Measurements from ENCODE around the gene GNAL.
"Not testable (repeated sequence)": the region's sequence is repeated elsewhere in the genome, so short reads cannot be mapped to it uniquely, and the experiment has no call there.

Gene GNAL

DNA sequence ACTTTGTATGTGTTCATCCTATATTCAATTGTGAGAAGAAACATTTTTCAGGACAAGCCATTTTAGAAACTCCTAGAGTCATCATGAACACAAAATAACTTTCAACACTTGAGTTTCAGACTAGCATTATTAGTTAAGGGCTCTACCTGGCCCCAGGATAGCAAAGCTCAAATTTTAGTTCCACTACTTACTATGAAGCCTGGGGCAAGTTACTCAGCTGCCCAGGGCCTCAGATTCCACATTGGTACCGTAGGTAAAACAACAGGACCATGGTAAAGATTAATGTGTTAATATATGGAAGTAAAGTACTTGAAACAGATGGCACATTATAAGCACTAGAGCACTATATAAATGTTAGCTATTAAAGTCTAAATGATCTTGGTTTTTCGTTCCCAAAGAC is 199.7 kb downstream of the GNAL start:
- no peak overlapping the region for H3K27ac ChIP-seq
- DNase-seq (ENCODE audit: low read depth, low spot score), result no peak

DNA sequence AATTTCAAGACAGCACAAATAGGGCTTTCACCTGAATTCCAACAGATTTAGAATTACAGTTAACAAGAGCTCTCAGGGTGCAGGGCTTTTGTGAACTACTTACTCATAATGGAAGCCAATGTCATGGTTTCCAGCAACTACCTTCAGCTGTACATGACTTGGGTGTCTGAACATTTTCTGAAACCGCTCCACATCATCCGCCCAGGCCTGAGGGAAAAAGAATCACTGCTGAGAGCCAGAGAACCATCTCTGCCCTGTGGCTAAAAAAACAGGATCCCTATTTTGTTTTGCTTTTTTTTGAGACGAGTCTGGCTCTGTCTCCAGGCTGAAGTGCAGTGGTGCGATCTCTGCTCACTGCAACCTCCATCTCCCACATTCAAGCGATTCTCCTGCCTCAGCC is 200.2 kb downstream of the GNAL start:
- DNase-seq (ENCODE audit: low read depth, low spot score), result no peak

DNA sequence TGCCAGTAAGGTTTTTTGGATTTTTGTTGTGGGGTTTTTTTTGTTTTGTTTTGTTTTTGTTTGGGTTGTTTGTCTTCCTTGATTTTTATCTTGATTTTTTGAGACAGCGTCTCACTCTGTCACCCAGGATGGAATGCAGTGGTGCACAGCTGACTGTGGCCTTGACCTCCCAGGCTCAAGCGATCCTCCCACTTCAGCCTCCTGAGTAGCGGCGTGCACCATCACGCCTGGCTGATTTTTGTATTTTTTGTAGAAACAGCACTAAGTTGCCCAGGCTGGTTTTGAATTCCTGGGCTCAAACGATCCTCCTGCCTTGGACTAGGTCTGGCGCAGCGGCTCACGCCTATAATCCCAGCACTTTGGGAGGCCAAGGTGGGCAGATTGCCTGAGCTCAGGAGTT is 202.7 kb downstream of the GNAL start:
- DNase-seq (ENCODE audit: low read depth, low spot score), result no peak

More for the DNA sequence above, 200.2 kb downstream of the GNAL start:
- no peak overlapping the region for H3K27ac ChIP-seq

DNA sequence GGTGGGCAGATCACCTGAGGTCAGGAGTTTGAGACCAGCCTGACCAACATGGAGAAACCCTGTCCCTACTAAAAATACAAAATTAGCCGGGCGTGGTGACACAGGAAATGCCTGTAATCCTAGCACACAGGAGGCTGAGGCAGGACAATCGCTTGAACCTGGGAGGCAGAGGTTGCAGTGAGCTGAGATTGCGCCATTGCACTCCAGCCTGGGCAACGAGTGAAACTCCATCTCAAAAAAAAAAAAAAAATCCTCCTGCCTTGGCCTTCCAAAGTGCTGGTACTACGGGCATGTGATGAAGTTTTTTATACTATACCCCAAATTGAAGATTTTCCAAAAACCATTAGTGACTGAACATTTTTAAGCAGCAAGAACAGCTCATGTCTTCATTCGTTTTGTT is 203.4 kb downstream of the GNAL start:
- not testable (repeated sequence) for H3K27ac ChIP-seq; DNase-seq (ENCODE audit: low read depth, low spot score)

More for the DNA sequence above, 202.7 kb downstream of the GNAL start:
- H3K27ac ChIP-seq, result no peak overlapping the region

DNA sequence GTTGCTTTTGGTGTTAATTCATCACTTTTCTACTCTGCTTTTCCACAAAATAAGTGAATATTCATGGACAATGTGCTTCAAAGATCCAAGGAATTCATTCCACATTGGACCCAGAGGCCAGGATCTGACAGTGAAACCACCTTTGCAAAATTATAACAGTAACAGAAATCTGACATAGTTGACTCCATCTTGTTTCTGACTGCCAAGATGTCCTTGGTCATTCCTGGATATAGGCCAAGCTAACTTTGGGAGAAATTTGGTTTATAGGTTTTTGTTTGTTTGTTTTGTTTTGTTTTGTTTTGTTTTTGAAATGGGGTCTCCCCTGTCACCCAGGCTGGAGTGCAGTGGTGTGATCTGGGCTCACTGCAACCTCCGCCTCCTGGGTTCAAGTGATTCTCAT is 208.7 kb downstream of the GNAL start:
- DNase-seq (ENCODE audit: low read depth, low spot score), result no peak
- no peak overlapping the region for H3K27ac ChIP-seq

DNA sequence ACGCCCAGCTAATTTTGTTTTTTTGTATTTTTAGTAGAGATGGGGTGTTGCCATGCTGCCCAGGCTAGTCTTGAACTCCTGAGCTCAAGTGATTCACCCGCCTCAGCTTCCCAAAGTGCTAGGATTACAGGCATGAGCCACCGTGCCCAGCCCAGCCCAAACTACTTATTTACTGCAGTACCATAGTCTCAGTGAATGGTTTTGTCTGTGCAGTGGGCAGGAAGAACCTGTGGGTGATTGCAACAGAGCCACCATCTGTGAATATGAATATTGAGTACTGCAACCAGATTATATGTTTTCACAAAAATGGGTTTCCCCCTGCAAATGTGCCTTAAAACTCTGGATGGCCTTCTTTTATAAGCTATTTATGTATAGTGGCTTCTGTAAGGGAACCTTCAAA is 210.0 kb downstream of the GNAL start:
- no peak overlapping the region for H3K27ac ChIP-seq
- DNase-seq (ENCODE audit: low read depth, low spot score), result no peak

DNA sequence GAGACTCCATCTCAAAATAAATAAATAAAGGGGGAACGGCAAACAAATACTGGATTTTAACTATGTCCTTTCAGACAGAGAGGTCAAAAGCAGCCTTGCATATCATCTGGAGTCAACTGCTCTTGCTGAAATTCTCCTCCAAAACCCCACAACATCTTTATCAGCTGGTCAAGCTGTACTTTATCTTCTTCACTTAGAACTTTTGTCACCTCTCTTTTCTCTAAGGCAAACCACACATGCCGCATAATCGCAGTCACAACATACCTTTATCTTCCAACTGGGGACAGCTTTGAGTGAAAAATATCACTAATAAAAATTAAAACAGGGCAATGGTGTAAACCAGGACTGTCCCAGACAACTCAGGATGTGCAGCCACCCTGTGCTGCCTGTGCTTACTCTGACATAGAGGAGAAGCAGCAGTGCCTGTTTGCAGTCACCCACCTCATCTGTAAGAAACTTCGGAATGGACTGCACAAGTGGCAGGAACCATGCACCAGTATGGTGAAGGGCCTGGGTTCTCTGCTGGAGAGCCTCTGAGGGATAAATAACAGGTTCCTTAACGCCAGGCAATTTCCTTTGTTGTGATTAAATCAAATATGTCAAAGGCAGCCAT is 212.9 kb downstream of the GNAL start:
- no peak overlapping the region for H3K27ac ChIP-seq
- DNase-seq (ENCODE audit: low read depth, low spot score), result no peak

DNA sequence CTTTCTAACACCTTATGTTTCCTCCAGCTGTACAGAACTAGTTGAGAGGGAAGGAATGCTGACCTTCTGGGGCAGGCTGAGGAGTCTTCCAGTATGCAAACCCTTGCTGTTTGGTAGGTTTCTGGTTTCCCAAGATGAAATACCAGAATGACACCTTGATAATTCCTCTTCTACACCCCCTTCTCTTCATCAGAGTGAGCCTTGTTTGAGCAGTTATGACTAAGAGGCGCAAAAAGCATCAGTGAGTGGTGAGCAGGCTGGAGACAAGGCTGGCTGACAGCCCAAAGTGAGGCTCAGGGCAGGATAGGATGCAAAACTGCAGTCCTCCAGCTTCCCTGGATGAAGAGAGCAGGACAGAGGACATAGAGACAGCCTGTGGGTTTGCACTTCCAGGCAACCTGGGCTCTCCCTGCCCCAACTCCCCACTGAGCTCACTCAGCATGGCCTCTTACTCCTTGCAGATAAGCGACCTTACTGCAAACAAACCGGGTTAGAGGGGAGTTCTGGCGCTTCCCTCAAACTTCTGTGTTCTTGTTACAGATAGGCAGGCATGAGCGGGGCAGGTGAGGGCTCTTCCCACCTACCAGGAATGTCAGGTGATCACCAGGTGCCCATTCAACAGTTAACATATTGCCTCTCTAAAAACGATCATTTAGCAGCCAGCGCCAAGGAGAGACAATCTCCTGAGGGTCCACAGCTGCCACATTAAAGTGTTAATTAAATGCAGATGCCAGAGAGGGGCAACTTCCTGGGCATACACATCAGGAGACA is 213.6 kb downstream of the GNAL start:
- H3K27ac ChIP-seq, result no peak overlapping the region
- DNase-seq (ENCODE audit: low read depth, low spot score), result no peak

DNA sequence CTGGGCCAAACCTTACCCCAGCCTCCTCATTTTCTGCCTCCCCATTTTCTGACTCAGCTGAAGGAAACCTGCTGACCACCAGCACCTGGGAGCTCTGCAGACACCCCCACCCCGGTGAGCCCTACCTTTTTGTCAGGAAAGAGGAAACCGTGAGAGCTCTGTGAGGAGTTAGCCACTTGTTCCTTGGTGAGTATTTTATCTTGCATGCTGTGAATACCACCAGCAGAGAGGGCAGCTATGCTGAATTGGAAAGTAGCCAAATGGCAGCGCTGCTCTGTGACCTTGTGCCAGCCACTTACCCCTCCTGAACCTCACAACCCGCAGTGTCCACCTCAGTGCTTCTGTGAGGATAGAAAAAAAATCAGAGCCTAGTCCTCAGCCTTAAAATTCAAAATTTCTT is 216.5 kb downstream of the GNAL start:
- DNase-seq (ENCODE audit: low read depth, low spot score), result no peak
- no peak overlapping the region for H3K27ac ChIP-seq

DNA sequence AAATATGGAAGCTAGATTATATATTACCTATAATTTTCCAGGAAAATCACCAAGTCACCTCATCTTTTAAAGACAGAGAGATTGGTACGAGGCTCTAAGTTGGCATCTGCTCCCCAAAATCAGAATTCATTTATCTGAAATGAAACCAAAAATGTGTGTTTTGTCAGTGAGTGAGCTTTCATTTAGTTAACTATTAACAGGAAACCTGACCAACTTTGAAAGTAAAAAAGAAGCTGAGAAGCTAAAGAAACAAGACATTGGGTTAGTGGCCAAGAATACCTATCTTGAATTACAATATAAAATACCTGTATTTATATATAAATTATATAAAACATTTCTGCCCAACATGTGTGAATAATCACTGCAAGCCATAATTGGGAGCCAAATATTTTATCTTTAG is 217.1 kb downstream of the GNAL start:
- no peak for DNase-seq (ENCODE audit: low read depth, low spot score)

DNA sequence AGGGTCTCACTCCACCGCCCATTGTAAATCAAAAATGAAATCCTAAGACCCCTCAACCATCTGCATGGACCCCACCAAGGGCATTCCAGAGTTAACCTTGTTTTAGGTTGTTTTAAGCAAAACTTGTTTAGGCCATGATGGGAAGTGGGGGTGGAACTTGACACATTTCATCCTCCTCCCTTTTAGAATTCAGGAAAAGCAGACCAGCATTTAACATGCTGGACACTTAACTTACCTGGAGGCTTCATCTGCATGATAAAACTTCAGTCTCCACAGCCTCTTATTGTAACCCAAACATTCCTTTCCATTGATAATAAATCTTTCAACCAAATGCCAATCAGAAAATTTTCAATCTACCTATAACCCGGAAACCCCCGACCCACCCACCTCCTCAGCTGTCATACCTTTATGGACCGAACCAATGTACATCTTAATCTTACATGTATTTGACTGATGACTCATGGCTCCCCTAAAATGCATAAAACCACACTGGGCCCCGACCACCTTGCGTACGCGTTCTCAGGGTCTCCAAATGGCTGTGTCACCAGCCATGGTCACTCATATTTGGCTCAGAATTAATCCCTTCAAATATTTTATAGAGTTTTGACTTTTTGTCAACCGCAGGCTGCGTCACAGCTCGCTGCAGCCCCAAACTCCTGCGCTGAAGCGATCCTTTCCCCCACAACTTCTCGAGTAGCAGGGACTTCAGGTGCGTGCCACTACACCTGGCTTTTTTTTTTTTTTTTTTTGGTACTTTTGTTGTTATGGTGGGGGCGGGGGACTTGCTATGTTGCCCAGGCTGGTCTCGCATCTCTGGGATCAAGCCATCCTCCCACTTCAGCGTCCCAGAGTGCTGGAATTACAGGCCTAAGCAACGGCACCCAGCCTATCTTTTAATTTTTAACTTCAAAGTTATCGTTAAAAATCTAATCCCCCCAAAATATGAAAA is 218.1 kb downstream of the GNAL start:
- H3K27ac ChIP-seq, result peak overlapping the region; percentile 90

More for the DNA sequence above, 217.1 kb downstream of the GNAL start:
- H3K27ac ChIP-seq, result no peak overlapping the region

DNA sequence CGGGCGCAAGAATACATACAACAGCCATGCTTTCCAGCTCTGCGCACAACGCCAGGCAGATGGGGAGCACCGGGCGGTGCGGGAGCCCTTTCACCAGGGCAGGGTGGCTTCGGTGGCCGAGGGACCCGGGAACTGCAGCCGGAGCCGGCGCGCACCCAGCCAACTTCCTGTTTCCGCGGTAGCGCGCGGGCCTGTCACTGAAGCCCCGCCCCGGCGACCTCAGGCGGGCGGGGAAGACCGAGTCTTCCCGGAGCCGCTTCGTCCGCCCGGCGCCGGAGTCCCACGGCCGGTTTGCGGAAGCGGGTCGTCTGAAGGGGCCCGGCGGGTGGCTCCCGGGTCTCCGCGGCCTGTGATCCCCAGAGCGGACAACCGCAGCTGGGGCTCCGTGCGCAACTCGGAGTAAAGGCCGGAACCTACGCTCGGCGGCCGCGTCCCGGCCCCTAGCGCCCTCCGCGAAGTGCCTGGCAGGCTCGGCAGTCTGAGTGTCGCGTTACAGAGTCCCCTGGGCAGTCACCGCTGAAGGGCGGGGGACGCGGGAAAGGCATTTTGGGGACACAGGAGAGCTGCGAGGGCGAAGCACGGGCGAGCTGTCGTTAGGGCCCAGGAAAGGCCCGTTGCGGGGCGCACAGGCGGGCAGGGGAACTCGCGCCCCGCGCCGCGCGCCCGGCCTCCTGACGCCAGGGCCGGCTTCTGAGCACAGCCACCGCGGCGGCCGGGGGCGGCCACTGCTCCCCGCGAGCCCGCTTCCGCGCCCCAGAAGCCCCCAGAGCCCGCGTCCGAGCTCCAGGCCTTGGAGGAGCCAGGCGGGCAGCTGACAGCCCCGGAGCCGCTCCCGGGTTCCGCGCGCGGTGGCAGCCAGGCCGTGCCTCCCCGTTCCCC is 219.4 kb downstream of the GNAL start, which contains the start of gene MPPE1:
TSS of gene MPPE1 (minus strand) at position 136 of the 879 bp plus-strand sequence. CDS start 11,053 bp downstream, outside the sequence.
- peak within 1 kb of the TSS; percentile 90 for H3K27ac ChIP-seq
- DNase-seq (ENCODE audit: low read depth, low spot score), result peak; percentile 43

More for the DNA sequence above, 218.1 kb downstream of the GNAL start:
- DNase-seq (ENCODE audit: low read depth, low spot score), result no peak

DNA sequence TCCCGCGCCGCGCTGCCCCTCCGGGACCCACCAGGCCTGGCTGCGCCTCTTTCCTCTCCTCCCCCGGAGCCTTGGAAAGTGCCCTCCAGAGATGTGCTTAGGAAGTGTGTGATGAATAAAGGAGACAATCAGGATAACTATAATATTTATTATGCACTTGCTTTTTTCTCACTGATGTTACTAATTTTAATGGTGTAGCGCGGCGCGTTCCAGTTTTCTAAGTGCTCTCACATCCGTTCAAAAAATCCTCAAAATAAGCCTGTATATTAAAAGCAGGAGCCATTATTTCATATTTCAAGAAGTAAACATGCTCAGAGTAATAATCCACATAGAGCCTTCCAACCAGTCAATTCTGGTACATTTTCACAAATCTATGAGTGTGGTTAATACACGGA is 220.0 kb downstream of the GNAL start:
- H3K27ac ChIP-seq, result peak overlapping the region; percentile 90
- no peak for DNase-seq (ENCODE audit: low read depth, low spot score)

DNA sequence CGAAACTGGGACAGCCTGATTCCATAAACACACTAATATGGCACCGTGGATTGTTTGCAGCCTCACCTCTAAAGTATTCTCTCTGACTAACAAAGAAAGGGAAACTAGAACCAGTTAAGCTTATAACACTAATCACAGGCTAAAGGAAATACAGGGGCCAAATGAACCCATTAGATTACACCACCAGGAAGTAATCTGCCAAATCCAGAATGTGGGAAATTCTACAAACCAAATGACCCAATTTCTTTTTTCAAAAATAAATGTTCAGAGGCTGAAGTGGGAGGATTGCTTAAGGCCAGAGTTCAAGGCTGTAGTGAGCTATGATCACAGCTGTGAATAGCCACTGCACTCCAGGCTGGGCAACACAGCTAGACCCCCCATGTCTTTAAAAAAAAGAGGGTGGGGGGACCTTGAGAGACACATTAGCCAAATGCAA is 220.5 kb downstream of the GNAL start:
- H3K27ac ChIP-seq, result peak overlapping the region; percentile 90

DNA sequence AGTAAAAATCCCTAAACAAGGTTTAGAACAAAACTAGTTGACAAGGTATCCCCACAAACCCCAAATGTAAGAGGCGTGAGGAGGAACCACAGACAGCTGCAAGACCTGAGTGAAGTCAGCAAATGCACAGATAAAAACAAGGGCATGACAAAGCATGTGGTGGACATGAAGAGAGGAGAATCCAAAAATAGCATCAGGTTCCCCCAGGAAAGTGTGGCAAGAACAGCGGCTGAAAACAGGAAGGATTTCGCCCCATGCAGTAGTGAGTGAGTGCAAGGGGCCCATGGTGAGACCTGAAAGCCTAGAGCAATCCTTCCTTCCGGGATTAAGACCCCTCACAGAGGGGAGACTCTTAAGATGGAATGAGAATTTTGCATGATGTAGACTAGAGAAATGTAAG is 227.8 kb downstream of the GNAL start:
- not testable (repeated sequence) for DNase-seq (ENCODE audit: low read depth, low spot score); H3K27ac ChIP-seq

More for the DNA sequence above, 220.5 kb downstream of the GNAL start:
- peak; percentile 70 for DNase-seq (ENCODE audit: low read depth, low spot score)

DNA sequence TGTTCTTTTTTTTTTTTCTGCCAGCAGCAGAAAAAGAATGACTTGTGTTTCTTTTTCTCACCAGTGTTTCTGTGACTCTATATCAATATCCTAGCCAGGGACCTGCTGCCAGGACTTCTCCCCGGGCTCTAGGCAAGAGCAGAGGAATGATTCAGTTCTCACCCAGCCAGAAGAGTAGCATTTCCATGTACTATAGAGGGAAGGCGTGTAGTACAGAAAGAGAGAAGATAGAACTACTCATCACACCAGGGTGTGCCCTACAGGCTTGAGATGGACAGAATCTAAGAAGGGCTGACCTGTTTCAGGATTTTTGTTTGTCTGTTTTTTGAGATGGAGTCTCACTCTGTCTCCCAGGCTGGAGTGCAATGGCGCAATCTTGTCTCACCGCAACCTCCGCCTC is 230.5 kb downstream of the GNAL start:
- not testable (repeated sequence) for DNase-seq (ENCODE audit: low read depth, low spot score); H3K27ac ChIP-seq

DNA sequence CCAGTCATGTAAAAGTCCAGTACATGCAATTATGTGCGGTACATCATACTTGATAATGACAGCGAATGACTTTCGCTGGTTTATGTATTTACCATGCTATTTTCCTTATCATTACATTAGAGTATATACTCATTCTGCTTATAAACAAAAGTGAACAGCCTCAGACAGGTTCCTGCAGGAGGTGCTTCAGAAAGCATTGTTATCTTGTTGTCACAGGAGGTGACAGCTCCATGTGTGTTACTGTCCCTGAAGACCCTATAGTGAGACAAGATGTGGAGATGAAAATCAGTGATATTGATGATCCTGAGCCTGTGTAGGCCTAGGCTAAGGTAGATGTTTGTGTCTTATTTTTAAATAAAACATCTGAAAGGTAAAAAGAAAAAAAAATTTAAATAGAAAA is 234.4 kb downstream of the GNAL start:
- no peak overlapping the region for H3K27ac ChIP-seq
- no peak for DNase-seq (ENCODE audit: low read depth, low spot score)

DNA sequence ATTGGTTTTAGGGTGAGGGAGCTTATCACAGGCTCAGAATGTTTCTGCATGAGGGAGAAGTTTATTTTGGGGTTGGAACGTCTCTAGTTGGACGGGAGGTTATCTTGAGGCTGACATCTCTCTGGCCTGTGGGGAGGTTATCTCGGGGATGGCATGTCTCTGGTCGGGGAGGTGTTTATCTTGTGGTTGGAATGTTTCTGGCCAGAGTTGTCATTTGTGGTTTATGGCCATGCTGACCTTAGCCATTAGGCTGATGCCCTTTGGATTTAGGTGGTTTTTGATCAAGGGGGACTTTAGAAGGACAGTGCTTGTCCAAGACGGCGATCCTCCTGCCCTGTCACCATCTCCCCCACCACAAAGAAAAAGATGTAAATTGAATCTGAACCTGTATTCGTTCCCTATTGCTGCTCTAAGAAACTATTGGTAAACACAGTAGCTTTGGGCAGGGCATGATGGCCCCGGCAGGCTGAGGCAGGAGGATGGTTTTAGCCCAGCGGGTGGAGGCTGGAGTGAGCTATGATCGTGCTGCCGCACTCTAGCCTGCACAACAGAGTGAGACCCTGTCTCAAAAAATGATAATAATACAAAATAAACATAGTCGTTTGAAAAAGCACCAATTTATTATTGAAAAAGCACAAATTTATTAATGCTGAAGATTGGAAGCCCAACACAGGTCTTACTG is 236.9 kb downstream of the GNAL start:
- DNase-seq (ENCODE audit: low read depth, low spot score), result no peak
- no peak overlapping the region for H3K27ac ChIP-seq

DNA sequence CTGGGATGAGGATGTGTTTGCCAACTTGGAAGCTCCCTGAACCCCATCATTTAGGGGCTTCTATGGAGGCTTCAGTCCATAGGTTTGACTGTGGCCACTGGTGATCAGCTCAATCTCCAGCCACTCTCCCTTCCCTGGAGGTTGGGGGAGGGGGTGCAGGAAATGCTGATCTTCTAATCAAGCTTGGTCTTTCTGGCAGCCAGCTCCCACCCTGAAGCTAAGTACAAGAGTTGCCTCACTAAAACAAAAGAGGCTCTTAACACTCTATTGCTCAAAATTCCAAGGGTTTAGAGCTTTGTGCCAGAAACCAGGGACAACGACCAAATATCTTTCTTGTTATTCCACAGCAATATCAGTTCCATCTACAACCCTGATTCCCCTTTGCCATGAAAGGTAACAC is 238.4 kb downstream of the GNAL start:
- no peak overlapping the region for H3K27ac ChIP-seq
- no peak for DNase-seq (ENCODE audit: low read depth, low spot score)
